Endometrial microvascular endothelial cells (primary cell): ENCODE results near the gene PPP2R3C. TPM values are rescaled to one million over a fixed set of nuclear protein-coding genes. Genes with fewer than 3 reads are reported as not detected.
"Not testable (repeated sequence)": the region's sequence is repeated elsewhere in the genome, so short reads cannot be mapped to it uniquely, and the experiment has no call there.

Experiments
- in situ Hi-C: cut with HindIII; loops from 2 replicates; pipeline ENCODE4 v1.10.0; 2017; ENCODE audit warnings: low sequenced_read_pairs, low pct_unique_long_range_greater_than_20kb; ENCODE audit errors: inconsistent ontology term
- total RNA-seq: library from RNA; depleted of rRNA; stranded (reverse); fragments of >200 nt; gene quantifications from one replicate; pipeline ENCODE4 v1.2.3, GENCODE V29; 2015; ENCODE audit errors: inconsistent ontology term

Gene PPP2R3C
- 44.8 TPM for total RNA-seq

DNA sequence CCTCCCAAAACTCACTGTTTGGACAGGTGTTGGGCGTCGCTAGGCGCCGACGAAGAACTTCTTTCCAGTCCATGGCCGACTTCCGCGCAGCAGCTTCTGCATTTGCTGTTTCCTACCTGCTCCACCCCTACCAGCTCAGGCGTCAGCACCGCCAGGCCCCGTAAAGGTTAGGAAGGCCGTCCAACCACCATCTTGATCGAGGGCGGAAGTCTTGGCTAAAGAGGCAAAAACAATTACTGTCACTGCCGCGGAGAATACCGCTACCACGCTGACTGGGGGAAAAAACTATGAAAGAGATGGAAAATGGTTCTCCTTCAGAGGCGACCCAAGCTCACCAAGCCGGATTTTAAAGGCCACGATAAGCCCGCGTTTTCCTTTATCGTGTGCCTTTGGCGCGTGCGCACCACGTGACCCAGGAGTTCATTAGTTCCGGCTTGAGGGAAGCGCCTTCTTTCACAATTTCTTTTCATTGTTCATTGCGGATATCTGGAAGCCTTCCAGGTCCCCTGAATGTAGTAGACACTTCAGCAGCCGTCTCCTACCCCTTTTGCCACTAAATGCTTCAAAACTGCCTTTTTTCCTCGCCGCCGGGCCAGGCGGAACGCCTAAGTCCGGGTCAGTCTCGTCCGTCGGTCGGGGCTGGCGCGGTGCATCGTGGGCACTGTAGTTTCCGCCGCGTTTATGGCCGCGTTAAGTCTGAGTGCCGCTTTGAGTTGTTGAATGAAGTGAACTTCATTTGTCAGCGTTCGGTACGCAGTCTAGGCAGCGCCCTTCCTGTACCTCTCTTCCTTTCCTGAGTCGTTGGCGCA is at the start of gene PPP2R3C, which contains the start of gene PRORP:
PPP2R3C (minus strand) TSS at position 104 of the 809 bp plus-strand sequence; CDS start at position 73, 31 bp downstream.
PRORP (plus strand) TSS at position 666 of the 809 bp plus-strand sequence. CDS start 694 bp downstream, outside the sequence.
- in situ Hi-C loops = loop anchor here (10.0 kb wide), 1 partner anchor 283 kb away; the partner anchor contains the start of gene NFKBIA

DNA sequence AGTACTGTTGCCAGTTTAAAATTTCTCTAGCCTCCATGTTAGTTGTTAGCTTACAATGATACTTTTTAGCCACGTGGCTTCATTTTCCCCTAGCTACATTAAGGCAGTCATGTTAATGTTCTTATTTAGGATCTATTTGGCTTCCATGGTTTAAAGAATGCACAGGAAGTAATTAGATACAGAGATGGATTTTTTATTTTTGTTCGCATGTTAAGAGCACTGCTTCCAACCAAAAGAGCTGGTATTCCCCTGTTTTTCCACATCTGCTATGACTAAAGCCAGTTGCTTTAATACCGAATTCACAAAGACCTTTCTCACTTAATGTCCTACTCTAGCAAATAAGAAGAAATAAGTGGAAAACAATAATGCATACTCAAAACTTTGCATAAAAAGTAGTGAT is 45.7 kb upstream of the PPP2R3C start:
- in situ Hi-C loops = no loop called here

DNA sequence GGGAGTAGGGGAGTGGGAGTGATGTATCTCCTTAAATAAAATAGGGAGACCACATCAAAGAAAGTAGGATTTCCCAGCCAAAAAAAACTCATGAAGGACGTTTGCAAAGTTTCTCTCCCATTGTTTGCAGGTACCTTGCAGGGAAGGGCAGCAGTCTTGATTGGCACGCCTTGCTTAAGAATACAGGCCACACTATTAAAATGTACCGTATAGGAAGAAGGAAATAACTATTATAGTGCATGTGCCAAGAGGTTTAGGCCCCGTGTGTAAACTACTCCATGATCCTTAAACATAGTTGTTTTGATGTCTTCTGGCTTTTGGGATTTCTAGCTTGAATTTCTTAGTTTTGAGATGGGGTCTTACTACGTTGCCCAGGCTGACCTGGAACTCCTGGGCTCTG is 43.1 kb upstream of the PPP2R3C start:
- in situ Hi-C loops = no loop called here

DNA sequence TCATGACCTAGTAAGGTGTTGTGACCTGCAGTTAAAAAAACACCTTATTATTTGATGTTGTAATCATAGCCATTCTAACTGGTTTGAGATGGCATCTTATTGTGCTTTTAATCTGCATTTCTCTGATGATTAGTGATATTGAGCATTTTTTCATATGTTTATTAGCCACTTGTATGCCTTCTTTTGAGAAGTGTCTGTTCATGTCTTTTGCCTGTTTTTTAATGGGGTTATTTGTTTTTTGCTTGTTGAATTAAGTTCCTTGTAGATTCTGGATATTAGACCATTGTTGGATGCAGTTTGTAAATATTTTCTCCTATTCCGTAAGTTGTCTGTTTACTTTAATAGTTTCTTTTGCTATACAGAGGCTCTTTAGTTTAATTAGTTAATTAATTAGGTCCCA is 41.6 kb upstream of the PPP2R3C start:
- in situ Hi-C loops = no loop called here

DNA sequence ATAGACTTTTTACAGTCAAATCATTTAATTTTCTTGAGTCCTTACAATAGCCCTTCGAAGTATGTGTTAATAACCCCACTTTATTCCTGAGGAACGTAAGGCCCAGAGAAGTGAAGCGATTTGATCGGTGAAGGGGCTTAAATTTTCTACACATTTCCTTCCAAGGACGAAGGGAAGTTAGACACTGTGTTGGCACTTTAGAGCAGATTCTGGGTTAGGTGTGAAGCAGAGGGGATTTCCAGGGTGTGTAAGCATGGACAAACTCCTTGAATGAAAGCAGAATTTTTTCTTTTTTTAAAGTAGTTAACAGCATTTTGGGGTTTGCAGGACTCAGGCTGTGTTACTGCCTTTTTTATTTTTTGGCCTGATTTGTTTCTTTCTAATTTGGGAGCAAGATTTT is 39.4 kb upstream of the PPP2R3C start:
- in situ Hi-C loops = no loop called here

DNA sequence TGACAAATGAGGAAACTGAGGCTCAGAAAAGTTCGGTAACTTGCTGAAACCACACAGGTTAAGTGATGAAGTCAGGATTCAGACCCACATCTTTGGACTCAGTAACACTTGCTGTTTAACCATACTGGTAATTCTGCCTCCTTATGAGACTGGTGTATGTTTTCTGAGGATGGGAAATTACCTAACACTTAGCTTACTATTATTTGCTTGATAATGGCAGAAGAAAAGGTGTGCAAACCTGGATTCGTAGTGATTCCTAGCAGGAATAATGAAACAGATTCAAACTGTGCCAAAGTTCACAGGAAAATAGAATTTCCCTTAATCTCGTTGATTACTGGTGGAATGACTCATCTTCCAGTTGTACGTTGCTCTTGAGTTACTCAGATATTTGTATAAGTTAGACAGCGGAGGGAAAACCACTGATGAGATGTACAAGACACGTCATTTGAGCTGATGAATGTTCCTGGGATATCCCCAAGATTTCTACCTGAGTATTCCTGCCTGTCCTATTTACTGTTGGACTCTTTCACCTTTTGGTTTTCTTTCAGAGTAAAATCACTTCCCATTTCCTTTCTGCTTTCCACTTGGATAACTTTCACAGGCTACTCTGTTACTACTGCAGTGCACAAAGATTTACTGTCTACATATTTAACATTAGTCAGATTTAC is 38.1 kb upstream of the PPP2R3C start:
- in situ Hi-C loops = no loop called here

DNA sequence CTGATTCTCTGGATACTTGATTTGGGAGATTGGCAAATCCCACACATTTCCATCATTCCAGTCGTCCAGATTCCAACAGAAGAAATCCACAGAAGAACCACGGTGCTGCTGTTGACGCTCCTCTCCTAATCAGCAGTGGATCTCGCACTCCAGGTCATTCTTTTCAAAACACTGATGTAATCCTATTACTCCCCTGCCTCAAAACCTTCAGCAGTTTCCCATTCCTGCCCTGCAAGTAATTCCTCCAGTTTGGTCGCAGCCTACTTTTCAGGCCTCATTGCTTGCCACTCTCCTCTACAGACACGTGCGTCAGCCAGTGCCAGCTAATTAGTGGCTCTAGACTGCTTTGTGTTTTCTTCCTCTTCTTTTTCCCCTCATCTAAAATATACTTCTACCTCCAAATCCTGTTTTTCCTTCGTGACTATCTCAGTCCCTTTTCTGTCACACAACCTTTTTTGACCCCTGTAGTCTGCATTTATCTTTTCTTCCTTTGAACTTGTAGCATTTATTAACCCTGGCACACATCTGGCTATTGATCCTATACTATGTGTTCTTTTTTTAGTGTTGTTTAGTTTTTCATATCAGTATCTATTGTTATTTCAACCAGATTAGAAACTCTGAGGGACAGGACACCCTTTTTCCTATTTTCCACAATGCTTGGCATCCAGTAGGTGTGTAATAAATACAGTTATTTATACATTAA is 37.3 kb upstream of the PPP2R3C start:
- in situ Hi-C loops = no loop called here

DNA sequence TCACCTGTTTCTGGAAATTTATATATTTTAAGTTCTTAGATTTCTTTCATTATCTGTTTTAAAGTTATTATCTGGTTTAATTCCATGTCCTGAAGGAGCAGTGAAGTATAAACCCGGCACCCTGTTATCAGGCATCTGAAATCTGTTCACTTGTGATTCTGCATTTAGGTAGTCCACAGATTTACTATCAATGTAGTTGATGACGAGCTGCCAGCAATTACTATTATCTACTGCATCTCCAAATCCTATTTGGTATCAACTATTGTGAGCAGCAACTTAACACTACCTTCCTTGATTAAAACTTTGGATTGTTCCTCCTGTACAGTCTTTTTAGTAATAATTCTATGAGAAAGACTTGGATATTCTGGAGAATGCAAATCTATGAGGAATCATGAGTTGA is 36.7 kb upstream of the PPP2R3C start:
- in situ Hi-C loops = no loop called here

DNA sequence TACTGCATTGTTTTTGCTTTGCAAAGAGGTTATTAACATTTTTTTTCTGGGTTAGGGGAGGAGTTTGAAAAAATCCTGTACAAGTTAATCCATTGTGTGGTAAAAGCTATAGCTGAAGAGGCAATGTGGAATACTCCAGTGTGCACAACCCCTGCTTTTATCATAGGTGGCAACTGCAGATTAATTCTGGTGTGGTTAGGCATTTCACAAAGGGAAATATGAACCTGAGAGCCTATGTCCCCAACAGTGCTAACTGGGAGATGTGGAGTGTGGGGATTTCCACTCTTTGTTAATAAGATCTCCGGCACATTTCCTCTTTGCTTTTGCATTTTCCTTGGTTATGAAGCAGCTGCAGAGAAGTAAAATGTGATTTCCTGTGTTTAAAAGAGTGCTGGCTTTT is 34.2 kb upstream of the PPP2R3C start:
- in situ Hi-C loops = no loop called here

DNA sequence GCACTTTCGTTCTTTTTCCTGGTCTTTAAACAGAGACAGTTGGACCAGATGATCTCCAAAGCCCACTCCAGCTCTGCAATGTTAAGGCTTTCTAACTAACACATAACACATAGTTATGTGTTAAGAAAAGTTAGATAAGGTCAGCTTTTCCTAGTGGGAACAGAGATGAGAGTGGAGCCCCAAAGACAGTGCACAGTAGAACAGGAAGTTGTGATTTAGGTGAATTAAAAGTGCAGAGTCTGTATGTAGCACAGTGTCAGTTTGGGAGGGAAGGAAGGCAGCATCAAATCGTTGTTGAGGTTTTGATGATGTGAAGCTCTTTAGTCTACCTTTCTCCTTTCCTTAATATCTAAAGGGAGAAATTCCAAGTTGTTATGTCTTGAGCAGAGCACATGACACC is 32.2 kb upstream of the PPP2R3C start:
- in situ Hi-C loops = no loop called here

DNA sequence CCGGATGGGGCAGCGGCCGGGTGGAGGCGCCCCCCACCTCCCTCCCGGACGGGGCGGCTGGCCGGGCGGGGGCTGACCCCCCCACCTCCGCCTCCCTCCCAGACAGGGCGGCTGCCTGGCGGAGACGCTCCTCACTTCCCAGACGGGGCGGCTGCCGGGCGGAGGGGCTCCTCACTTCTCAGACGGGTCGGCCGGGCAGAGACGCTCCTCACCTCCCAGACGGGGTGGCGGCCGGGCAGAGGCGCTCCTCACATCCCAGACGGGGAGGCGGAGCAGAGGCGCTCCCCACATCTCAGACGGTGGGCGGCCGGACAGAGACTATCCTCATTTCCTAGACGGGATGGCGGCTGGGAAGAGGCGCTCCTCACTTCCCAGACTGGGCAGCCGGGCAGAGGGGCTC is 30.7 kb upstream of the PPP2R3C start:
- in situ Hi-C loops = not testable (repeated sequence)

DNA sequence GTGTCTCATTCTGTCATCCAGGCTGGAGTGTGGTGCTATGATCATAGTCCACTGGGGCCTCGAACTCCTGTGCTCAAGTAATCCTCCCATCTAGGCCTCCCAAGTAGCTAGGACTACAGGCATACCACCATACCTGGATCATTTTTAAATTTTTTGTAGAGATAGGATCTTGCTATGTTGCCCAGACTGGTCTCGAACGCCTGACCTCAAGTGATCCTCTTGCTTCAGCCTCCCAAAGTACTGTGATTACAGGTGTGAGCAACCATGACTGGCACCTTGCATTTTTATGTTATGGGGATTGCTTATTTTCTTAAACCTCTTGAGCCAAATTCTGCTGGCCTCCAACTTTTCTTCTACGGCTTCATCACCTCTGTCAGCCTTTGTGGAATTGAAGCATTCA is 27.4 kb upstream of the PPP2R3C start:
- in situ Hi-C loops = no loop called here

DNA sequence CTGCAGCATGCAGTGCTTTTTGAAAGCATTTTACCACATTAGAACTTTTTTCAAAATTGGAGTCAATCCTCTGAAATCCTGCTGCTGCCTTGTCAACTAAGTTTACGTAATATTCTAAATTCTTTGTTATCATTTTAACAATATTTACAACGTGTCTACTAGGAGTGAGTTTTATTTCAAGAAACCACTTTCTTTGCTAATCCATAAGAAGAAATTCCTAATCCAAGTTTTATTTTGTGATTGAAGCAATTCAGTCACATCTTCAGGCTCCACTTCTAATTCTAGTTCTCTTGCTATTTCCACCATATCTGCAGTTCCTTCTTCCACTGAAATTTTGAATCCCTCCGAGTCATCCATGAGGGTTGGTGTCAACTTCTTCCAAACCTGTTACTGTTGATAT is 25.9 kb upstream of the PPP2R3C start:
- in situ Hi-C loops = no loop called here

DNA sequence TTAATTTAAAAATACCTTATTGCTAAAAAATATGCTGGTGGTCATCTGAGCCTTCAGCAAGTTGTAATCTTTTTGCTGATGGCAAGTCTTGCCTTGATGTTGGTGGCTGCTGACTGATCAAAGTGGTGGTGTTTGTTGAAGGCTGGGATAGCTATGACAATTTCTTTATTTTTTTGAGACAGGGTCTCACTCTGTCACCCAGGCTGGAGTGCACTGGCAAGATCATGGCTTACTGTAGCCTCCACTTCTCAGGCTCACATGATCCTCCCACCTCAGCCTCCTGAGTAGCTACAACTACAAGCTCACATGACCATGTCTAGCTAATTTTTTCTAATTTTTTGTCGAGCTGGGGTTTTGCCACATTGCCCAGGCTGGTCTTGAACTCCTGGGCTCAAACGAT is 25.4 kb upstream of the PPP2R3C start:
- in situ Hi-C loops = no loop called here

DNA sequence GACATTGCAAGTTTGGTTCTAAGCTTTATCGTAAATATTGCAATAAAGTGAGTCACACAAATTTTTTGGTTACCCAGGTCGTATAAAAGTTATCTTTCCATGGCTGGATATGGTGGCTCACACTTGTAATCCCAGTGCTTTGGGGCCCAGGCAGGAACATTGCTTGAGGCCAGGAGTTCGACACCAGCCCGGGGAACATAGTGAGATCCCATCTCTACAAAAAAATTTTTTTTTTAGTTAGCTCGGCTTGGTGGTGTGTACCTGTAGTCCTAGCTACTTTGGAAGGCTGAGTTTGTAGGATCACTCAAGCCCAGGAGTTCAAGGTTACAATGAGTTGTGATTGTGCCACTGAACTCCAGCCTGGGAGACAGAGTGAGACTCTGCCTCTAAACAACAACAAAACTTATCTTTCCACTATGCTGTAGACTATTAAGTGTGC is 24.9 kb upstream of the PPP2R3C start:
- in situ Hi-C loops = no loop called here

DNA sequence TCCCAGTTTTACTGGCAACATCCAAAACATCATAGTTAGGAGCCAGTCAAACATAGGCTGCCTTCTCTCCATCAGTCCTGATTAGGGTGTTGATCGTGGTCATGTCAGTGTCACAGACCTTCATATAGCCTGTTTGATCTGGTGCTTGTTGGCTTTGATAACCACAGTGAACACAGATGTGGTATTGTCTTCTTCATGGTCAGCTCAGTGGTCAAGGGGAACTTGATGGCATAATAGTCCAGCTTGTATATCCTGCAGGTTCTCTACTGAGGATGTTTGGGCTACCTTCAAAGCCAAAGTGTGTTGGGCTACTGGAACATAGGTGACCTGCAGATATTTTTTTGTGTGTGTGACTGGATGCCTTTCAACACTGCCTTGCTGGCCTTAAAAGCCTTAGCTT is 22.2 kb upstream of the PPP2R3C start:
- in situ Hi-C loops = no loop called here

DNA sequence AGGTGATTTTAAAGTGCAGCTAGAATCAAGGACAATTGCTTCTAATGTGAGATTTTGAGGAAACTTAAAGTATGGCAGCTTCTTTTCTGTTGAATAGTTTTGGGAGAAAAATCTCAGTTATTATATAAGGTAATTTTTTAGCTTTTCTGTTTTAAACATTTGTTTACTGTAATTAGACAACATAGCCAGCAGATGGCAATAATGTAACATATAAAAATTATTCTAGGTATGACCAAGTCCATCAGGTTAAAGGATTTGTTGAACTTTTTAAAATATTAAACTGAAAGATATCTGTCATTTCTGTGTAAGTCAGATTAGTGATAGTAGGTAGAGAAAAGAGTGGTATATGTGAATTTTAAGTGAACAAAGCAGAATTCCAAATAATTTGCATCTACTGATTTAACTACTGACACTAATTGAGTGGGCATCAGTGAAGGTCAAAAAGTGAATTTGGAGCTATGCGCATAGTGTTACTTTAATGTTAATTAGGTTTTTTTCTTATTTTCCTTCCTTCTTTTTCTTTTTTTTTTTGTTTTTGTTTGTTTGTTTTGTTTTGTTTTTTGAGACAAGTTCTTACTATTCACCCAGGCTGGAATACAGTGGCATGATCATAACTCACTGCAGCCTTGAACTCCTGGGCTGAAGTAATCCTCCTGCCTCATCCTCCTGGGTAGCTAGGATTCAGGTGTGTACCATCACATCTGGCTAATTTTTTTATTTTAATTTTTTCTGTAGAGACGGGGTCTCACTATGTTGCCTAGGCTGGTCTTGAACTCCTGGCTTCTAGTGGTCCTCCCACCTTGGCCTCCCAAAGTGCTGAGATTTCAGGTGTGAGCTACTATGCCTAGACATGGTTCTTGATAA is 19.2 kb upstream of the PPP2R3C start:
- in situ Hi-C loops = no loop called here

DNA sequence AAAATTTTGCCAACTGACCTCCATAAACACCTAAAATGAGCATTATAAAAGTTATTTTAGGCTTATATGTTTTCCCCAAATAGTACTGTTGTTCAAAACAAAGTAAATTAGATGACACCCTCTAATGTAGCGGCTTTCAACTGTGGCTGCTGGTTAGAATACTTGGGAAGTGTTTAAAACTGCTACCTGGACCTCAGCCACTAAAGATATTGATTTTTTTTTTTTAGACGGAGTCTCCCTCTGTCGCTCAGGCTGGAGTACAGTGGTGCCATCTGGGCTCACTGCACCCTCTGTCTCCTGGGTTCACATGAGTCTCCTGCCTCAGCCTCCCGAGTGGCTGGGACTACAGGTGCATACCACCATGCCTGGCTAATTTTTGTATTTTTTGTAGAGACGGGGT is 16.8 kb upstream of the PPP2R3C start:
- in situ Hi-C loops = no loop called here
